HG03045 (cell line): ENCODE data around the gene PLSCR1.
"Not testable (repeated sequence)": the region's sequence is repeated elsewhere in the genome, so short reads cannot be mapped to it uniquely, and the experiment has no call there.

Source experiments
- ATAC-seq: cut with Tn5 transposase; IDR thresholded peaks from one replicate; pipeline ENCODE4 v1.9.1; 2021; ENCODE audit warnings: mild to moderate bottlenecking, moderate library complexity; ENCODE audit not compliant: unreplicated experiment

The PLSCR1 gene

GRCh38 chr3:146550743-146551510 lies 6.5 kb upstream of the PLSCR1 start:
- ATAC-seq, result peak; percentile 84

GRCh38 chr3:146550070-146550615 lies 5.7 kb upstream of the PLSCR1 start:
- no peak for ATAC-seq

- no peak for ATAC-seq
Observed at GRCh38 chr3:146547235-146547835, 2.9 kb upstream of the PLSCR1 start.

GRCh38 chr3:146546366-146546965 lies 2.1 kb upstream of the PLSCR1 start:
- ATAC-seq, result no peak

GRCh38 chr3:146544929-146545528 lies 622 bp upstream of the PLSCR1 start:
- ATAC-seq, result no peak

- ATAC-seq, result peak; percentile 5
Observed at GRCh38 chr3:146543461-146544001, 876 bp downstream of the PLSCR1 start.

GRCh38 chr3:146542978-146543377 lies 1.4 kb downstream of the PLSCR1 start:
- no peak for ATAC-seq

GRCh38 chr3:146542179-146542578 lies 2.2 kb downstream of the PLSCR1 start:
- no peak for ATAC-seq

- ATAC-seq, result no peak
Observed at GRCh38 chr3:146540978-146541377, 3.4 kb downstream of the PLSCR1 start.

- ATAC-seq, result no peak
Observed at GRCh38 chr3:146540236-146540635, 4.2 kb downstream of the PLSCR1 start.

- ATAC-seq, result no peak
Observed at GRCh38 chr3:146539315-146539714, 5.1 kb downstream of the PLSCR1 start.

GRCh38 chr3:146537603-146538002 lies 6.8 kb downstream of the PLSCR1 start:
- ATAC-seq, result no peak

- no peak for ATAC-seq
Observed at GRCh38 chr3:146536681-146537080, 7.7 kb downstream of the PLSCR1 start.

GRCh38 chr3:146532406-146532805 lies 12.0 kb downstream of the PLSCR1 start:
- no peak for ATAC-seq

GRCh38 chr3:146530609-146531008 lies 13.8 kb downstream of the PLSCR1 start:
- no peak for ATAC-seq

- no peak for ATAC-seq
Observed at GRCh38 chr3:146529021-146529420, 15.4 kb downstream of the PLSCR1 start.

- ATAC-seq, result no peak
Observed at GRCh38 chr3:146524961-146525360, 19.4 kb downstream of the PLSCR1 start.

GRCh38 chr3:146523531-146523930 lies 20.9 kb downstream of the PLSCR1 start:
- no peak for ATAC-seq

- not testable (repeated sequence) for ATAC-seq
Observed at GRCh38 chr3:146522174-146523158, 21.9 kb downstream of the PLSCR1 start.

- ATAC-seq, result no peak
Observed at GRCh38 chr3:146521394-146521793, 23.0 kb downstream of the PLSCR1 start.
